GM23338 (cell line): ENCODE measurements around the gene MEIG1. TPM values are rescaled to one million over a fixed set of nuclear protein-coding genes. Genes with fewer than 3 reads are reported as not detected.
"Not testable (repeated sequence)": the region's sequence is repeated elsewhere in the genome, so short reads cannot be mapped to it uniquely, and the experiment has no call there.

Experiments used
- ATAC-seq: fragments of 200-7000 bp; cut with Tn5 transposase; 3 replicates; pipeline ENCODE4 v1.9.1; 2020
- DNase-seq: peaks from one replicate; pipeline ENCODE4 v3.0.0-alpha.2; 2015; ENCODE audit warnings: low spot score
- H2AFZ ChIP-seq: fragments of 200-600 bp; sonication (generic); 2 replicates; pipeline ENCODE4 v1.8.0; 2016; ENCODE audit warnings: antibody characterized with exemption, mild to moderate bottlenecking, moderate library complexity
- H3F3A ChIP-seq: fragments of 200-600 bp; sonication (generic); replicated peaks from 2 replicates; pipeline ENCODE4 v1.8.0; 2017; ENCODE audit warnings: antibody characterized with exemption, mixed run types, low read depth
- H3K27ac ChIP-seq: fragments of 200-600 bp; sonication (generic); 2 replicates; pipeline ENCODE4 v1.6.1; 2016; ENCODE audit warnings: low read depth
- H3K27me3 ChIP-seq: fragments of 200-600 bp; sonication (generic); 2 replicates; pipeline ENCODE4 v1.8.0; 2016; ENCODE audit warnings: mild to moderate bottlenecking, mixed run types, moderate library complexity; ENCODE audit not compliant: insufficient read depth
- H3K36me3 ChIP-seq: fragments of 200-600 bp; sonication (generic); 2 replicates; pipeline ENCODE4 v1.8.0; 2016; ENCODE audit warnings: mild to moderate bottlenecking; ENCODE audit not compliant: insufficient read depth
- H3K4me1 ChIP-seq: fragments of 200-600 bp; sonication (generic); 2 replicates; pipeline ENCODE4 v1.8.0; 2016; ENCODE audit warnings: mild to moderate bottlenecking, moderate library complexity; ENCODE audit not compliant: insufficient read depth
- H3K4me2 ChIP-seq: fragments of 200-600 bp; sonication (generic); 2 replicates; pipeline ENCODE4 v1.7.1; 2017; ENCODE audit warnings: mixed run types
- H3K4me3 ChIP-seq: fragments of 200-600 bp; sonication (generic); 2 replicates; pipeline ENCODE4 v1.6.1; 2016; ENCODE audit warnings: mixed run types
- H3K79me2 ChIP-seq: fragments of 200-600 bp; sonication (generic); replicated peaks from 2 replicates; pipeline ENCODE4 v1.8.0; 2017; ENCODE audit warnings: mild to moderate bottlenecking; ENCODE audit not compliant: insufficient read depth
- H3K9me2 ChIP-seq: fragments of 200-600 bp; sonication (generic); 2 replicates; pipeline ENCODE4 v1.8.0; 2017; ENCODE audit not compliant: insufficient read depth
- H4K20me1 ChIP-seq: fragments of 200-600 bp; sonication (generic); replicated peaks from 2 replicates; pipeline ENCODE4 v1.8.0; 2017; ENCODE audit warnings: mild to moderate bottlenecking; ENCODE audit not compliant: insufficient read depth
- H3K27ac Mint-ChIP-seq: 2 replicates; pipeline ENCODE4 v1.8.0; 2020; ENCODE audit warnings: inconsistent platforms, mild to moderate bottlenecking, moderate library complexity, mixed read lengths
- H3K27me3 Mint-ChIP-seq: 3 replicates; pipeline ENCODE4 v1.8.0; 2022; ENCODE audit warnings: low read depth, mild to moderate bottlenecking, moderate library complexity, mixed read lengths, inconsistent platforms; ENCODE audit not compliant: insufficient read depth, poor library complexity
- H3K36me3 Mint-ChIP-seq: 3 replicates; pipeline ENCODE4 v1.8.0; 2021; ENCODE audit warnings: low read depth, mild to moderate bottlenecking, inconsistent platforms, moderate library complexity, mixed read lengths
- H3K4me1 Mint-ChIP-seq: 3 replicates; pipeline ENCODE4 v1.8.0; 2020; ENCODE audit warnings: mild to moderate bottlenecking, inconsistent platforms, mixed read lengths
- H3K4me3 Mint-ChIP-seq: 3 replicates; pipeline ENCODE4 v1.8.0; 2021; ENCODE audit warnings: moderate library complexity, mild to moderate bottlenecking, inconsistent platforms, mixed read lengths
- H3K9me3 Mint-ChIP-seq: 3 replicates; pipeline ENCODE4 v1.8.0; 2020; ENCODE audit warnings: moderate library complexity, mild to moderate bottlenecking, inconsistent platforms, mixed read lengths
- REST ChIP-seq: IDR thresholded peaks from one replicate; pipeline ENCODE4 v1.6.1; 2018; ENCODE audit warnings: antibody characterized with exemption; ENCODE audit not compliant: unreplicated experiment
- polyA plus RNA-seq: library from polyadenylated mRNA; unstranded; fragments of >200 nt; fragmentation: Nextera tagmentation; extraction: Ambion mirVana; gene quantifications from 2 replicates; pipeline ENCODE4 v1.2.1, GENCODE V29; 2016
- total RNA-seq: library from RNA; depleted of rRNA; stranded (reverse); fragments of >200 nt; shearing (Covaris generic); gene quantifications from 2 replicates; pipeline ENCODE4 v1.2.3, GENCODE V29; 2014; rRNA removed

Gene MEIG1
- total and polyA plus RNA-seq, 2 experiments from 2014 or later = 1.2 TPM; not detected in 1

DNA sequence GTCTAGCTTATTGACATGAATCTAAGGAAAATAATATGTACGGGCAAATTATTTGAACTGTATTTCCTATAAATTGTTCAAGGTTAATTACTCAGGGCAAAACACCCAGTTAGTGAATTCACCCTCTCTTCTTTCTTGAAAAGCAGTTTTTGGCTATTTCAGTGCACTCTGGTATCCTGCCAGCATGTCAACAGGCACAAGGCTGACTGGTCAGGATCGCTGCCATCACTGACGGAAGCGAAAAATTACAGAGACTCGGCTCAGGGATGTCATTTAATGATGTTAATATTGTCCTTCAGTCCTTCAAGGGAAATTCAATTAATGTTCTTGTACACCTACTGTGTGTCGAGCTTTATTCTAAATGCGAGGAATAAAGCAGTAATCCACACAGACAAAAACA is 56.3 kb downstream of the MEIG1 start (continued):
- TF ChIP-seq REST = no peak

DNA sequence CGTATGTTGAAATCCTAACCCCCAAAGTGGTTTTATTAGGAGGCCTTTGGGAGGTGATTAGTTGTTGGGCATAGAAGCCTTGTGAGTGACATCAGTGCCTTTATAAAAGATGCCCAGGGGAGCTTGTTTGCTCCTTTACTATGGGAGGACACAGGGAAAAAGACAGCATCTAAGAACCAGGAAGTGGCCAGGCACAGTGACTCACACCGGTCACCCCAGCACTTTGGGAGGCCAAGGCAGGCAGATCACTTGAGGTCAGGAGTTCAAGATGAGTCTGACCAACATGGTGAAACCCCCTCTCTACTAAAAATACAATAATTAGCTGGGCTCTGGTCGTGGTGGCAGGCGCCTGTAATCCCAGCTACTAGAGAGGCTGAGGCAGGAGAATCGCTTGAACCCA is 61.8 kb downstream of the MEIG1 start:
- not testable (repeated sequence) for H3K27me3 ChIP-seq, DNase-seq, H3K27me3 Mint-ChIP-seq, H3K9me2 ChIP-seq, H2AFZ ChIP-seq, H3K36me3 Mint-ChIP-seq, H3K4me2 ChIP-seq, H3K4me3 ChIP-seq, H3K27ac Mint-ChIP-seq, H3K79me2 ChIP-seq, H3K4me3 Mint-ChIP-seq, ATAC-seq, H4K20me1 ChIP-seq, H3K4me1 ChIP-seq, H3F3A ChIP-seq, H3K36me3 ChIP-seq, H3K4me1 Mint-ChIP-seq, H3K27ac ChIP-seq, H3K9me3 Mint-ChIP-seq

Other genes starting within 250 kb of the MEIG1 start
- gene FAM107B, start 184.5 kb upstream of the MEIG1 start, total RNA-seq = 17.6 and 20.5 TPM in 2 replicates
- 11.0 and 16.0 TPM in 2 replicates for gene FAM107B, start 184.5 kb upstream of the MEIG1 start, polyA plus RNA-seq
- gene CDNF, start 121.4 kb upstream of the MEIG1 start, total RNA-seq = 1.1 and 2.2 TPM in 2 replicates
- 0.26 and 0.77 TPM in 2 replicates for gene CDNF, start 121.4 kb upstream of the MEIG1 start, polyA plus RNA-seq
- gene HSPA14, start 121.1 kb upstream of the MEIG1 start, total RNA-seq = 32.4 and 35.8 TPM in 2 replicates
- gene HSPA14, start 121.1 kb upstream of the MEIG1 start, polyA plus RNA-seq = 46.5 and 48.1 TPM in 2 replicates
- 18.7 and 19.8 TPM in 2 replicates for gene MSANTD7, start 121.1 kb upstream of the MEIG1 start, total RNA-seq
- gene MSANTD7, start 121.1 kb upstream of the MEIG1 start, polyA plus RNA-seq = 4.9 and 5.3 TPM in 2 replicates
- gene SUV39H2, start 80.5 kb upstream of the MEIG1 start, total RNA-seq = 49.2 and 59.1 TPM in 2 replicates
- gene SUV39H2, start 80.5 kb upstream of the MEIG1 start, polyA plus RNA-seq = 30.4 and 33.3 TPM in 2 replicates
- 3.9 and 5.3 TPM in 2 replicates for gene DCLRE1C, start 5.3 kb upstream of the MEIG1 start, total RNA-seq
- gene DCLRE1C, start 5.3 kb upstream of the MEIG1 start, polyA plus RNA-seq = 21.4 and 30.2 TPM in 2 replicates
- gene OLAH, start 84.6 kb downstream of the MEIG1 start, total RNA-seq = not detected in 2 replicates
- 0.12 TPM in 1 of 2 replicates, not detected in the other for gene OLAH, start 84.6 kb downstream of the MEIG1 start, polyA plus RNA-seq
- 14.7 and 24.1 TPM in 2 replicates for gene ACBD7, start 129.4 kb downstream of the MEIG1 start, total RNA-seq
- gene ACBD7, start 129.4 kb downstream of the MEIG1 start, polyA plus RNA-seq = 1.2 and 2.8 TPM in 2 replicates
- gene RPP38, start 138.0 kb downstream of the MEIG1 start, total RNA-seq = 17.8 and 20.1 TPM in 2 replicates
- 42.8 and 50.7 TPM in 2 replicates for gene RPP38, start 138.0 kb downstream of the MEIG1 start, polyA plus RNA-seq
- gene NMT2, start 209.3 kb downstream of the MEIG1 start, total RNA-seq = 16.8 and 17.4 TPM in 2 replicates
- 10.1 and 11.7 TPM in 2 replicates for gene NMT2, start 209.3 kb downstream of the MEIG1 start, polyA plus RNA-seq